H9 (cell line): ENCODE results near the gene CD209. TPM values are rescaled to one million over a fixed set of nuclear protein-coding genes. Genes with fewer than 3 reads are reported as not detected.

Source experiments
- DNase-seq: peaks from one replicate; pipeline ENCODE4 v3.0.0-alpha.2; 2017
- H2AFZ ChIP-seq: one replicate; pipeline ENCODE4 v1.6.1; 2013; ENCODE audit warnings: mild to moderate bottlenecking, low read length, control low read depth, moderate library complexity
- H2AK5ac ChIP-seq: 2 replicates; pipeline ENCODE4 v1.6.1; 2013; ENCODE audit warnings: low read length, control low read depth, mixed read lengths; ENCODE audit not compliant: insufficient read length
- H2BK120ac ChIP-seq: one replicate; pipeline ENCODE4 v1.6.1; 2013; ENCODE audit warnings: low read depth, mild to moderate bottlenecking, low read length, control low read depth, inconsistent platforms; ENCODE audit not compliant: poor library complexity, severe bottlenecking
- H2BK12ac ChIP-seq: 2 replicates; pipeline ENCODE4 v1.6.1; 2013; ENCODE audit warnings: low read length, control low read depth, mixed read lengths, low read depth; ENCODE audit not compliant: insufficient read length
- H2BK15ac ChIP-seq: 2 replicates; pipeline ENCODE4 v1.6.1; 2013; ENCODE audit warnings: low read depth, low read length, control low read depth
- H2BK20ac ChIP-seq: one replicate; pipeline ENCODE4 v1.6.1; 2013; ENCODE audit warnings: low read depth, mild to moderate bottlenecking, low read length, control low read depth, inconsistent platforms; ENCODE audit not compliant: poor library complexity, severe bottlenecking
- H2BK5ac ChIP-seq: 2 replicates; pipeline ENCODE4 v1.6.1; 2013; ENCODE audit warnings: low read length, control low read depth, mixed read lengths; ENCODE audit not compliant: insufficient read length
- H3K14ac ChIP-seq: 2 replicates; pipeline ENCODE4 v1.6.1; 2013; ENCODE audit warnings: low read length, control low read depth; ENCODE audit not compliant: insufficient read depth
- H3K18ac ChIP-seq: 2 replicates; pipeline ENCODE4 v1.6.1; 2013; ENCODE audit warnings: low read depth, mild to moderate bottlenecking, mixed read lengths, low read length, control low read depth; ENCODE audit not compliant: insufficient read length
- H3K23ac ChIP-seq: 2 replicates; pipeline ENCODE4 v1.6.1; 2013; ENCODE audit warnings: low read length, control low read depth, mixed read lengths, low read depth; ENCODE audit not compliant: insufficient read length
- H3K23me2 ChIP-seq: 2 replicates; pipeline ENCODE4 v1.6.1; 2013; ENCODE audit warnings: low read depth, mild to moderate bottlenecking, mixed read lengths, low read length, control low read depth; ENCODE audit not compliant: insufficient read length, poor library complexity, severe bottlenecking
- H3K27ac ChIP-seq: 2 replicates; pipeline ENCODE4 v1.5.1; 2013; ENCODE audit warnings: low read length, control low read depth, mixed read lengths, low read depth; ENCODE audit not compliant: insufficient read length
- H3K27me3 ChIP-seq: 2 replicates; pipeline ENCODE4 v1.6.1; 2013; ENCODE audit warnings: low read length, control low read depth, inconsistent platforms; ENCODE audit not compliant: insufficient read depth
- H3K4ac ChIP-seq: 2 replicates; pipeline ENCODE4 v1.6.1; 2013; ENCODE audit warnings: low read depth, mild to moderate bottlenecking, control low read depth, inconsistent platforms, low read length, moderate library complexity
- H3K4me1 ChIP-seq: 2 replicates; pipeline ENCODE4 v1.6.1; 2013; ENCODE audit warnings: low read length, control low read depth, inconsistent platforms; ENCODE audit not compliant: insufficient read depth
- H3K4me2 ChIP-seq: 2 replicates; pipeline ENCODE4 v1.6.1; 2013; ENCODE audit warnings: low read length, control low read depth, mixed read lengths; ENCODE audit not compliant: insufficient read length, insufficient read depth
- H3K56ac ChIP-seq: 2 replicates; pipeline ENCODE4 v1.6.1; 2013; ENCODE audit warnings: low read depth, mild to moderate bottlenecking, mixed read lengths, low read length, control low read depth; ENCODE audit not compliant: insufficient read length
- H3K79me1 ChIP-seq: 2 replicates; pipeline ENCODE4 v1.6.1; 2013; ENCODE audit warnings: low read depth, mild to moderate bottlenecking, moderate library complexity, low read length, control low read depth, inconsistent platforms; ENCODE audit not compliant: insufficient read depth, poor library complexity, severe bottlenecking
- H3K79me2 ChIP-seq: 2 replicates; pipeline ENCODE4 v1.6.1; 2013; ENCODE audit warnings: low read length, control low read depth, inconsistent platforms; ENCODE audit not compliant: insufficient read depth
- H3K9ac ChIP-seq: 2 replicates; pipeline ENCODE4 v1.6.1; 2013; ENCODE audit warnings: low read length, control low read depth, mixed read lengths; ENCODE audit not compliant: insufficient read length; ENCODE audit errors: extremely low read depth
- H3K9me3 ChIP-seq: one replicate; pipeline ENCODE4 v1.6.1; 2013; ENCODE audit warnings: low read depth, low read length, inconsistent platforms; ENCODE audit not compliant: control insufficient read depth
- H3T11ph ChIP-seq: one replicate; pipeline ENCODE4 v1.6.1; 2013; ENCODE audit warnings: mild to moderate bottlenecking, low read length, control low read depth, inconsistent platforms
- H4K20me1 ChIP-seq: one replicate; pipeline ENCODE4 v1.6.1; 2013; ENCODE audit not compliant: control insufficient read depth, insufficient read length, insufficient read depth
- H4K5ac ChIP-seq: 2 replicates; pipeline ENCODE4 v1.6.1; 2013; ENCODE audit warnings: low read depth, mild to moderate bottlenecking, mixed read lengths, low read length, control low read depth; ENCODE audit not compliant: insufficient read length
- H4K8ac ChIP-seq: replicated peaks from 2 replicates; pipeline ENCODE4 v1.6.1; 2013; ENCODE audit warnings: low read length, control low read depth, mixed read lengths, low read depth; ENCODE audit not compliant: insufficient read length
- H4K91ac ChIP-seq: 2 replicates; pipeline ENCODE4 v1.6.1; 2013; ENCODE audit warnings: low read depth, mild to moderate bottlenecking, moderate library complexity, mixed read lengths, low read length, control low read depth; ENCODE audit not compliant: insufficient read length
- H3K27ac Mint-ChIP-seq, 3 experiments: 2 replicates in 2 of 3; 3 replicates in 1 of 3; pipeline ENCODE4 v1.8.0; 2020 to 2021; ENCODE audit warnings: mixed read lengths in 3 of 3, mild to moderate bottlenecking in 1 of 3, moderate library complexity in 1 of 3
- H3K27me3 Mint-ChIP-seq: 2 replicates; pipeline ENCODE4 v1.8.0; 2021; ENCODE audit warnings: low read depth, mild to moderate bottlenecking, moderate library complexity, mixed read lengths
- H3K36me3 Mint-ChIP-seq, 3 experiments: 2 replicates in 2 of 3; 3 replicates in 1 of 3; pipeline ENCODE4 v1.8.0; 2020 to 2021; ENCODE audit warnings: low read depth in 3 of 3, mixed read lengths in 3 of 3; ENCODE audit not compliant: insufficient read depth in 1 of 3
- H3K4me1 Mint-ChIP-seq, 2 experiments: 2 replicates each; pipeline ENCODE4 v1.8.0; 2020; ENCODE audit warnings: mixed read lengths in 2 of 2
- H3K4me3 Mint-ChIP-seq, 2 experiments: 2 replicates in 1 of 2; 3 replicates in 1 of 2; pipeline ENCODE4 v1.8.0; 2020 to 2021; ENCODE audit warnings: mild to moderate bottlenecking in 2 of 2, mixed read lengths in 2 of 2, moderate library complexity in 1 of 2
- H3K9me3 Mint-ChIP-seq, 2 experiments: 2 replicates in 1 of 2; 3 replicates in 1 of 2; pipeline ENCODE4 v1.8.0; 2020; ENCODE audit warnings: mild to moderate bottlenecking in 2 of 2, mixed read lengths in 2 of 2, moderate library complexity in 1 of 2
- CTCF ChIP-seq: fragments of 200-600 bp; sonication (generic); conservative IDR thresholded peaks from 3 replicates; pipeline ENCODE4 v1.8.0; 2021; ENCODE audit warnings: antibody characterized with exemption, mild to moderate bottlenecking
- WGBS: extraction: QIAGEN DNeasy Blood & Tissue Kit; methylation state at CpG from one replicate; pipeline ENCODE4 v1.1.7; 2013; ENCODE audit warnings: missing lambda C conversion rate, low lambda C conversion rate, mixed read lengths; ENCODE audit not compliant: insufficient read length; ENCODE audit errors: extremely low coverage; 5-methylcytosine and 5-hydroxymethylcytosine counted together
- total RNA-seq: library from RNA; stranded (reverse); gene quantifications from 2 replicates; pipeline ENCODE4 v1.2.1, GENCODE V29; 2021

Gene CD209
- total RNA-seq, 1 experiment from 2014 or later: not detected

- Histone ChIP-seq H3K56ac (no peak overlapping the region), H3K23ac (no peak overlapping the region), H4K20me1 (no peaks in the 10 kb centered on the region), H3T11ph (no peak overlapping the region), H2BK20ac (no peak overlapping the region), H2BK15ac (no peak overlapping the region), H3K9ac (no peak overlapping the region), H3K23me2 (no peaks in the 10 kb centered on the region), H3K9me3 (no peaks in the 10 kb centered on the region), H4K91ac (no peak overlapping the region), H3K18ac (no peak overlapping the region), H3K4me1 (peaks cover 7% of the 10 kb centered on the region; the same call in 1 of the 2 replicates), H4K5ac (no peak overlapping the region), H4K8ac (no peak overlapping the region), H3K4me2 (no peak overlapping the region), H2BK12ac (no peak overlapping the region), H3K27me3 (no peaks in the 10 kb centered on the region), H3K27ac (no peak overlapping the region), H2AFZ (no peak overlapping the region), H3K14ac (no peak overlapping the region), H3K79me2 (no peaks in the 10 kb centered on the region), H2AK5ac (no peak overlapping the region), H3K4ac (no peak overlapping the region), H3K79me1 (no peaks in the 10 kb centered on the region), H2BK120ac (no peak overlapping the region), H2BK5ac (no peak overlapping the region)
- Mint-ChIP-seq H3K27me3 (peaks cover 48% of the 10 kb centered on the region), H3K36me3 (no peaks in the 10 kb centered on the region; a peak in 1 of 7 replicates), H3K9me3 (no peaks in the 10 kb centered on the region), H3K4me3 (no peak overlapping the region), H3K4me1 (peaks cover 11 to 16% of the 10 kb centered on the region in 2 experiments), H3K27ac (no peak overlapping the region)
- no peak for TF ChIP-seq CTCF
- WGBS: no CpG with 5 or more reads among the region's 2 CpGs
- no peak for DNase-seq
Observed at GRCh38 chr19:7742575-7742974, 4.8 kb downstream of the CD209 start.
